HG03045 (cell line): ENCODE results near the gene ROPN1L.

Experiments used
- ATAC-seq: cut with Tn5 transposase; IDR thresholded peaks from one replicate; pipeline ENCODE4 v1.9.1; 2021; ENCODE audit warnings: mild to moderate bottlenecking, moderate library complexity; ENCODE audit not compliant: unreplicated experiment

Gene ROPN1L

GRCh38 chr5:10427201-10427600 lies 14.5 kb upstream of the ROPN1L start:
- no peak for ATAC-seq

- no peak for ATAC-seq
These were observed 13.7 kb upstream of the ROPN1L start for GRCh38 chr5:10427978-10428377.

GRCh38 chr5:10431415-10431814 lies 10.3 kb upstream of the ROPN1L start:
- no peak for ATAC-seq

GRCh38 chr5:10432059-10433008 lies 9.3 kb upstream of the ROPN1L start:
- no peak for ATAC-seq

- ATAC-seq, result no peak
These were observed 7.3 kb upstream of the ROPN1L start for GRCh38 chr5:10434392-10434791.

- no peak for ATAC-seq
These were observed 3.4 kb upstream of the ROPN1L start for GRCh38 chr5:10438301-10438700.

GRCh38 chr5:10439692-10440091 lies 2.0 kb upstream of the ROPN1L start:
- no peak for ATAC-seq

- ATAC-seq, result no peak
These were observed 1.2 kb upstream of the ROPN1L start for GRCh38 chr5:10440367-10440990.

- ATAC-seq, result peak; percentile 50
These were observed 335 bp downstream of the ROPN1L start for GRCh38 chr5:10441992-10442435.

GRCh38 chr5:10442576-10442975 lies 897 bp downstream of the ROPN1L start:
- ATAC-seq, result no peak

GRCh38 chr5:10445352-10445751 lies 3.7 kb downstream of the ROPN1L start:
- no peak for ATAC-seq

- ATAC-seq, result no peak
These were observed 4.8 kb downstream of the ROPN1L start for GRCh38 chr5:10446490-10446889.

GRCh38 chr5:10447041-10447440 lies 5.4 kb downstream of the ROPN1L start:
- no peak for ATAC-seq

GRCh38 chr5:10448754-10449360 lies 7.2 kb downstream of the ROPN1L start:
- ATAC-seq, result no peak

GRCh38 chr5:10451137-10451824 lies 9.6 kb downstream of the ROPN1L start:
- no peak for ATAC-seq

GRCh38 chr5:10452768-10453331 lies 11.2 kb downstream of the ROPN1L start:
- no peak for ATAC-seq

- ATAC-seq, result no peak
These were observed 11.9 kb downstream of the ROPN1L start for GRCh38 chr5:10453545-10453944.

- no peak for ATAC-seq
These were observed 13.1 kb downstream of the ROPN1L start for GRCh38 chr5:10454591-10455276.

GRCh38 chr5:10455277-10455670 lies 13.6 kb downstream of the ROPN1L start:
- no peak for ATAC-seq
